PC-9 (cell line): Measurements from ENCODE around the gene CAVIN3. TPM values are rescaled to one million over a fixed set of nuclear protein-coding genes. Genes with fewer than 3 reads are reported as not detected.
"Not testable (repeated sequence)": the region's sequence is repeated elsewhere in the genome, so short reads cannot be mapped to it uniquely, and the experiment has no call there.

Experiments used
- BruUV-seq: library from RNA; stranded (reverse); fragments of 400-500 nt; replicated peaks from 2 replicates; lab custom pipeline; 2021; lab: Mats Ljungman, UMichigan
- CTCF ChIA-PET: fragments of 300-600 bp; sonication (Branson Sonifier 250); formaldehyde crosslinking; loops from one replicate; lab custom pipeline; 2022; ENCODE audit warnings: antibody characterized with exemption; lab: Charles Lee
- POLR2A ChIA-PET: fragments of 300-600 bp; sonication (Branson Sonifier 250); formaldehyde crosslinking; loops from one replicate; lab custom pipeline; 2022; ENCODE audit warnings: antibody characterized with exemption; ENCODE audit not compliant: unreplicated experiment; lab: Charles Lee
- DNase-seq, 2 experiments: peaks; one replicate each; pipeline versions ENCODE4 v3.0.0 to v3.0.0-alpha.2; 2015 to 2022; ENCODE audit warnings: mixed read lengths in 1 of 2
- H2AFZ ChIP-seq: fragments of 200-600 bp; sonication (generic); 2 replicates; pipeline ENCODE4 v1.8.1; 2017; ENCODE audit warnings: antibody characterized with exemption
- H3F3A ChIP-seq: fragments of 200-600 bp; sonication (generic); 2 replicates; pipeline ENCODE4 v1.8.1; 2017; ENCODE audit warnings: antibody characterized with exemption, mild to moderate bottlenecking, low read depth; ENCODE audit not compliant: insufficient read depth
- H3K27ac ChIP-seq: fragments of 200-600 bp; sonication (generic); 2 replicates; pipeline ENCODE4 v1.6.1; 2016; ENCODE audit warnings: mixed run types
- H3K27me3 ChIP-seq: fragments of 200-600 bp; sonication (generic); 2 replicates; pipeline ENCODE4 v1.6.1; 2016; ENCODE audit warnings: low read depth, mixed run types; ENCODE audit not compliant: insufficient read depth
- H3K36me3 ChIP-seq: fragments of 200-600 bp; sonication (generic); 2 replicates; pipeline ENCODE4 v1.6.1; 2016; ENCODE audit warnings: low read depth, mixed run types
- H3K4me1 ChIP-seq: fragments of 200-600 bp; sonication (generic); replicated peaks from 2 replicates; pipeline ENCODE4 v1.6.1; 2016; ENCODE audit warnings: mixed run types; ENCODE audit not compliant: insufficient read depth
- H3K4me2 ChIP-seq: fragments of 200-600 bp; sonication (generic); 2 replicates; pipeline ENCODE4 v1.6.1; 2017; ENCODE audit warnings: mixed run types
- H3K4me3 ChIP-seq: fragments of 200-600 bp; sonication (generic); 2 replicates; pipeline ENCODE4 v1.6.1; 2016; ENCODE audit warnings: mixed run types
- H3K79me2 ChIP-seq: fragments of 200-600 bp; sonication (generic); 2 replicates; pipeline ENCODE4 v1.6.1; 2017; ENCODE audit warnings: low read depth, mixed run types
- H3K9me2 ChIP-seq: fragments of 200-600 bp; sonication (generic); 2 replicates; pipeline ENCODE4 v1.8.1; 2017; ENCODE audit warnings: mild to moderate bottlenecking; ENCODE audit not compliant: insufficient read depth
- H3K9me3 ChIP-seq: fragments of 200-600 bp; sonication (generic); 2 replicates; pipeline ENCODE4 v1.8.1; 2016; ENCODE audit warnings: low read depth; ENCODE audit not compliant: insufficient read depth
- H4K20me1 ChIP-seq: fragments of 200-600 bp; sonication (generic); 2 replicates; pipeline ENCODE4 v1.8.1; 2017; ENCODE audit not compliant: insufficient read depth
- EZH2 ChIP-seq: fragments of 200-600 bp; sonication (generic); IDR thresholded peaks from 2 replicates; pipeline ENCODE4 v1.8.0; 2017; ENCODE audit warnings: antibody characterized with exemption, low read depth
- intact Hi-C: fragments of 100-400 bp; cut with micrococcal nuclease; formaldehyde crosslinking; loops from one replicate; pipeline ENCODE4 v1.10.0; 2022; ENCODE audit not compliant: unreplicated experiment
- total RNA-seq: library from RNA; stranded (reverse); gene quantifications from 2 replicates; pipeline ENCODE4 v1.2.3, GENCODE V29; 2021
- TF ChIP-seq, protein P1 (sequence below): fragments of 200-600 bp; sonication (generic); conservative IDR thresholded peaks from 2 replicates; pipeline ENCODE4 v1.6.1; 2017; ENCODE audit warnings: mixed run types, antibody characterized with exemption, mild to moderate bottlenecking, moderate library complexity

The CAVIN3 gene
- total RNA-seq, 1 experiment from 2014 or later, result 26.0 TPM

DNA sequence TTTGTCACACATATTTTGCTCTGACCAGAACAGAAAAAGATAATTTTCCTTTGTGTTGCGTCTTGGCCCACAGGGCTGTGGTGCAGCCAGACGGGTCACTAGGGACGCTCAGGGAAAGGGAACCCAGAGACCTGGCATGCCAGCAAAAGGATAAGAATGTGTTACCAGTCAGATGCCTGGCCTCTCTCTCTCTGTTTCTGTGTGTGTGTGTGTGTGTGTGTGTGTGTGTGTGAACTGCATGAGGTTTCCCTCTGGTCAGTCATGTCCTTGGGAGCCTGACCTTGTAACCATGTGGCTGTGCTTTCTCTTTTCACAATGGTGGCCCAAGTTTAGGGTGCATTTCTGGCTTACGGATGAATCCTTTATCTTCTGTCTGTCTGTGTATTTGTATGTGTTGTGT, 35.3 kb downstream of the CAVIN3 start:
- H3K9me2 ChIP-seq, result no peaks in the 10 kb centered on the region
- H3K9me3 ChIP-seq, result no peaks in the 10 kb centered on the region
- CTCF ChIA-PET, result no interaction called here
- intact Hi-C loops, result no loop called here
- no peaks in the 10 kb centered on the region for H3K36me3 ChIP-seq
- H2AFZ ChIP-seq, result no peak overlapping the region
- no peak overlapping the region for H3K4me2 ChIP-seq
- no peaks in the 10 kb centered on the region for H4K20me1 ChIP-seq
- H3K27me3 ChIP-seq, result no peaks in the 10 kb centered on the region
- no peak for TF ChIP-seq EZH2
- TF ChIP-seq, protein P1, sequence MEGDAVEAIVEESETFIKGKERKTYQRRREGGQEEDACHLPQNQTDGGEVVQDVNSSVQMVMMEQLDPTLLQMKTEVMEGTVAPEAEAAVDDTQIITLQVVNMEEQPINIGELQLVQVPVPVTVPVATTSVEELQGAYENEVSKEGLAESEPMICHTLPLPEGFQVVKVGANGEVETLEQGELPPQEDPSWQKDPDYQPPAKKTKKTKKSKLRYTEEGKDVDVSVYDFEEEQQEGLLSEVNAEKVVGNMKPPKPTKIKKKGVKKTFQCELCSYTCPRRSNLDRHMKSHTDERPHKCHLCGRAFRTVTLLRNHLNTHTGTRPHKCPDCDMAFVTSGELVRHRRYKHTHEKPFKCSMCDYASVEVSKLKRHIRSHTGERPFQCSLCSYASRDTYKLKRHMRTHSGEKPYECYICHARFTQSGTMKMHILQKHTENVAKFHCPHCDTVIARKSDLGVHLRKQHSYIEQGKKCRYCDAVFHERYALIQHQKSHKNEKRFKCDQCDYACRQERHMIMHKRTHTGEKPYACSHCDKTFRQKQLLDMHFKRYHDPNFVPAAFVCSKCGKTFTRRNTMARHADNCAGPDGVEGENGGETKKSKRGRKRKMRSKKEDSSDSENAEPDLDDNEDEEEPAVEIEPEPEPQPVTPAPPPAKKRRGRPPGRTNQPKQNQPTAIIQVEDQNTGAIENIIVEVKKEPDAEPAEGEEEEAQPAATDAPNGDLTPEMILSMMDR, result no peak
- POLR2A ChIA-PET, result no interaction called here
- no peaks in the 10 kb centered on the region for H3F3A ChIP-seq
- H3K4me3 ChIP-seq, result no peak overlapping the region
- no peak for DNase-seq
- peaks cover 16% of the 10 kb centered on the region for H3K4me1 ChIP-seq
- H3K27ac ChIP-seq, result no peak overlapping the region
- BruUV-seq, result no TSS peak
- no peaks in the 10 kb centered on the region for H3K79me2 ChIP-seq

DNA sequence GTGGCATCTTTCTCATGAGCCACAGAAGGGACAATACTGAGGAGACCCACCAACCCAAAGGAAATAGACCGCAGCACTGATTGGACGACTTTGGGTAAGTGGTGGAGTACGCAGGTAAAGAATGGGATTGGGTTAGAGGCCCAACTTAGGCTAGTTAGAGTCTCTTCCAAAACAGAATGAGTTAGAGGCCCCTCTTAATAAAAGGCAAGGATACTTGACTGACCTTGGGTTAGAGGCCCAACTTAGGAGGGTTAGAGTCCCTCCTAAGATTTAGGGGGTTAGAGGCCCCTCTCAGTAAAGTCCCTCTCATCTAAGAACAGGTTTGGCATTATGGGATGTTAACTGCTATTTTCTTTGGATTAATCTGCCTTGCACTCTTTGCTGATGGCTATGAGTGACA, 36.1 kb downstream of the CAVIN3 start:
- intact Hi-C loops, result loop anchor here (5.0 kb wide), 1 partner anchor 68 kb away; no protein-coding TSS in a partner anchor
- H4K20me1 ChIP-seq, result no peaks in the 10 kb centered on the region
- H3K79me2 ChIP-seq, result no peaks in the 10 kb centered on the region
- no peaks in the 10 kb centered on the region for H3F3A ChIP-seq
- H2AFZ ChIP-seq, result no peak overlapping the region
- H3K27ac ChIP-seq, result no peak overlapping the region
- ChIA-PET POLR2A (no interaction called here), CTCF (no interaction called here)
- no peak overlapping the region for H3K4me2 ChIP-seq
- no peak overlapping the region for H3K4me3 ChIP-seq
- H3K36me3 ChIP-seq, result no peaks in the 10 kb centered on the region
- no peak for DNase-seq
- BruUV-seq, result no TSS peak
- no peaks in the 10 kb centered on the region for H3K9me3 ChIP-seq
- peaks cover 16% of the 10 kb centered on the region for H3K4me1 ChIP-seq
- H3K9me2 ChIP-seq, result no peaks in the 10 kb centered on the region
- TF ChIP-seq EZH2, result no peak
- TF ChIP-seq, protein P1, result no peak
- H3K27me3 ChIP-seq, result no peaks in the 10 kb centered on the region

DNA sequence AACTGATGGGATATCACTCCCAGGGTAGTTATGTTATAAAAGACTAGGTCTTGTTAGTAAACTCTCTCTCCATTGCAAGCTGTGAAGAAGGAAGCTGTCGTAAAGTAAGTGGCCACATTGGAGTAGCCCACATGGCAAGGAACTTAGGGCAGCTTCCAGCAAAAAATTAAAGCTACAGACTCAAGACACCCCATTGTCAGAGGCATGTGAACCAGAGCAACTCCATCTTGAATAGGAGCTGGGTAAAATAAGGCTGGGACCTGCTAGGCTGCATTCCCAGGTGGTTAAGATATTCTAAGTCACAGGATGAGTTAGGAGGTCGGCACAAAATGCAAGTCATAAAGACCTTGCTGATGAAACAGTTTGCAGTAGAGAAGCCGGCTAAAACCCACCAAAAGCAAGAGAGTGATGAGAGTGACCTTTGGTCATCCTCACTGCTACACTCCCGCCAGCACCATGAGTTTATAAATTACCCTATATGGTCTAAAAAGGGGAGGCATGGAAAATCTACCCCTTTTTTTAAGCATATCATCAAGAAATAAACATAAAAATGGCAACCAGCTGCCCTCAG, 36.8 kb downstream of the CAVIN3 start:
- Histone ChIP-seq H3K4me2 (no peak overlapping the region), H3K36me3 (no peaks in the 10 kb centered on the region), H3K4me3 (no peak overlapping the region), H3K79me2 (no peaks in the 10 kb centered on the region), H3K27me3 (no peaks in the 10 kb centered on the region), H3K27ac (no peak overlapping the region), H2AFZ (no peak overlapping the region), H3K4me1 (peaks cover 10% of the 10 kb centered on the region), H3F3A (no peaks in the 10 kb centered on the region), H4K20me1 (no peaks in the 10 kb centered on the region), H3K9me2 (no peaks in the 10 kb centered on the region), H3K9me3 (no peaks in the 10 kb centered on the region)
- DNase-seq, result no peak
- ChIA-PET CTCF (no interaction called here), POLR2A (no interaction called here)
- TF ChIP-seq, protein P1, result no peak
- no peak for TF ChIP-seq EZH2
- BruUV-seq, result no TSS peak
- intact Hi-C loops, result loop anchor here (5.0 kb wide), 1 partner anchor 69 kb away; no protein-coding TSS in a partner anchor

DNA sequence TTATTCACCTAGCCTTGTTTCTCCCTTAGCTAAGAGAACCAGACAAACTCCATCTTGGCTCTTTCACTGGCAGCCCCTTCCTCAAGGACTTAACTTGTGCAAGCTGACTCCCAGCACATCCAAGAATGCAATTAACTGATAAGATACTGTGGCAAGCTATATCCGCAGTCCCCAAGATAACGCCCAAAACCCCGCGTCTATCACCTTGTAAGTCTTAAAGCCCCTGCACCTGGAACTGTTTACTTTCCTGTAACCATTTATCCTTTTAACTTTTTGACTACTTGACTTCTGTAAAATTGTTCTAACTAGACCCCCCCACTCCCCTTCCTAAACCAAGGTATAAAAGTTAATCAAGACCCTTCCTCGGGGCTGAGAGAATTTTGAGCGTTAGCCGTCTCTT, 39.5 kb downstream of the CAVIN3 start:
- H2AFZ ChIP-seq, H3K79me2 ChIP-seq, H3F3A ChIP-seq, H3K9me3 ChIP-seq, BruUV-seq, H3K4me1 ChIP-seq, H4K20me1 ChIP-seq, H3K9me2 ChIP-seq, H3K4me2 ChIP-seq, H3K27ac ChIP-seq, H3K36me3 ChIP-seq, H3K4me3 ChIP-seq, H3K27me3 ChIP-seq, POLR2A ChIA-PET, CTCF ChIA-PET, DNase-seq: not testable (repeated sequence)
- intact Hi-C loops, result loop anchor here (5.0 kb wide), 1 partner anchor 71 kb away; no protein-coding TSS in a partner anchor
